H1 (cell line): Measurements from ENCODE around the gene GIMAP5. TPM values are rescaled to one million over a fixed set of nuclear protein-coding genes. Genes with fewer than 3 reads are reported as not detected.

Experiments
- BCL11A ChIP-seq, 2 experiments: IDR thresholded peaks; one replicate each; pipeline ENCODE4 v1.6.1; 2011; ENCODE audit warnings: low read depth in 2 of 2, low read length in 2 of 2, mild to moderate bottlenecking in 2 of 2
- CBX8 ChIP-seq: fragments of 300-800, 300-1000 bp; sonication (generic); IDR thresholded peaks from 2 replicates; pipeline ENCODE4 v1.7.1; 2016; ENCODE audit warnings: low read depth, low read length, borderline replicate concordance
- CREB1 ChIP-seq: IDR thresholded peaks from 2 replicates; pipeline ENCODE4 v1.6.1; 2012; ENCODE audit warnings: inconsistent platforms
- GTF2F1 ChIP-seq: IDR thresholded peaks from 2 replicates; pipeline ENCODE4 v1.6.1; 2012; ENCODE audit warnings: low read depth, low read length, improper control_type of control experiment, borderline replicate concordance
- KDM5A ChIP-seq: fragments of 200-600 bp; IDR thresholded peaks from 2 replicates; pipeline ENCODE4 v1.7.1; 2012; ENCODE audit warnings: mild to moderate bottlenecking, low read length, inconsistent platforms, mixed read lengths
- RNF2 ChIP-seq: fragments of 200-900, 300-1000 bp; sonication (generic); IDR thresholded peaks from 2 replicates; pipeline ENCODE4 v1.7.1; 2016; ENCODE audit warnings: borderline replicate concordance, low read depth, mild to moderate bottlenecking, antibody characterized with exemption, low read length; ENCODE audit not compliant: poor library complexity, severe bottlenecking; ENCODE audit errors: missing control alignments
- SP4 ChIP-seq: IDR thresholded peaks from 2 replicates; pipeline ENCODE4 v1.6.1; 2012; ENCODE audit warnings: low read length, inconsistent platforms
- polyA plus RNA-seq, 7 experiments: library from polyadenylated mRNA; depleted of rRNA in 3 of 7; stranded (reverse) in 5 of 7; unstranded in 2 of 7; fragments of >200 nt in 5 of 7; fragments of 200-250 nt in 2 of 7; gene quantifications; 1 replicate in 5 of 7; 2 replicates in 1 of 7; 4 replicates in 1 of 7; pipeline versions ENCODE4 v1.2.1 to v1.2.3, GENCODE V29; 2011 to 2013; ENCODE audit warnings: missing spikeins in 2 of 7, mixed read lengths in 2 of 7
- total RNA-seq: library from RNA; stranded (reverse); fragmentation: NEBNext Ultra II Directional; extraction: Animal tissue kit (Norgen Biotek cat#: 25700); gene quantifications from 2 replicates; pipeline ENCODE4 v1.2.1, GENCODE V29; 2021
- TF ChIP-seq, protein P1 (sequence below): fragments of 300-600 bp; sonication (generic); IDR thresholded peaks from 2 replicates; pipeline ENCODE4 v1.7.1; 2012; ENCODE audit warnings: low read length, moderate library complexity, mild to moderate bottlenecking, inconsistent platforms; ENCODE audit not compliant: insufficient replicate concordance

Gene GIMAP5
- total and polyA plus RNA-seq, 2 of the 8 experiments (the other 6 are each of a cell fraction or from before 2014, with no cell fraction given), result not detected

DNA sequence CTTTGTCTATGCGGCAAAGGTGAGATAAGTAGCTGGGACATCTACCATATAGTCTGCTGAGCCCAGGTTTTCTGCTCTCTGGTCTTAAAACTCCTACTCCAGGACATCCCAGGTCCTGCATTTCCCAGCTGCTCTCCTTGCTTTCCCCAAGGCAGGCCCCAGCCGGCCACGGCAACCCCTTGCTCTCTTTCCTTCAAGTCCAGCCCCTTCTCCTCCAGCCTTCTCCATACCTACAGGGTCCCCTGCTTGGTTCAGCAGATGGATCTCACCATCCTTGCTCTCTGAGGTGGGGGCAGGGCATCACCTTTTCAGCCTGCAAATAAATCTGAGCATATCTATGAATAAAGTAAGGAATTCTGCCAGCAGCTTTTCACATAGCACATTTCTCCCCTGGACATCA is 8.7 kb downstream of the GIMAP5 start (continued):
- TF ChIP-seq, protein P1, sequence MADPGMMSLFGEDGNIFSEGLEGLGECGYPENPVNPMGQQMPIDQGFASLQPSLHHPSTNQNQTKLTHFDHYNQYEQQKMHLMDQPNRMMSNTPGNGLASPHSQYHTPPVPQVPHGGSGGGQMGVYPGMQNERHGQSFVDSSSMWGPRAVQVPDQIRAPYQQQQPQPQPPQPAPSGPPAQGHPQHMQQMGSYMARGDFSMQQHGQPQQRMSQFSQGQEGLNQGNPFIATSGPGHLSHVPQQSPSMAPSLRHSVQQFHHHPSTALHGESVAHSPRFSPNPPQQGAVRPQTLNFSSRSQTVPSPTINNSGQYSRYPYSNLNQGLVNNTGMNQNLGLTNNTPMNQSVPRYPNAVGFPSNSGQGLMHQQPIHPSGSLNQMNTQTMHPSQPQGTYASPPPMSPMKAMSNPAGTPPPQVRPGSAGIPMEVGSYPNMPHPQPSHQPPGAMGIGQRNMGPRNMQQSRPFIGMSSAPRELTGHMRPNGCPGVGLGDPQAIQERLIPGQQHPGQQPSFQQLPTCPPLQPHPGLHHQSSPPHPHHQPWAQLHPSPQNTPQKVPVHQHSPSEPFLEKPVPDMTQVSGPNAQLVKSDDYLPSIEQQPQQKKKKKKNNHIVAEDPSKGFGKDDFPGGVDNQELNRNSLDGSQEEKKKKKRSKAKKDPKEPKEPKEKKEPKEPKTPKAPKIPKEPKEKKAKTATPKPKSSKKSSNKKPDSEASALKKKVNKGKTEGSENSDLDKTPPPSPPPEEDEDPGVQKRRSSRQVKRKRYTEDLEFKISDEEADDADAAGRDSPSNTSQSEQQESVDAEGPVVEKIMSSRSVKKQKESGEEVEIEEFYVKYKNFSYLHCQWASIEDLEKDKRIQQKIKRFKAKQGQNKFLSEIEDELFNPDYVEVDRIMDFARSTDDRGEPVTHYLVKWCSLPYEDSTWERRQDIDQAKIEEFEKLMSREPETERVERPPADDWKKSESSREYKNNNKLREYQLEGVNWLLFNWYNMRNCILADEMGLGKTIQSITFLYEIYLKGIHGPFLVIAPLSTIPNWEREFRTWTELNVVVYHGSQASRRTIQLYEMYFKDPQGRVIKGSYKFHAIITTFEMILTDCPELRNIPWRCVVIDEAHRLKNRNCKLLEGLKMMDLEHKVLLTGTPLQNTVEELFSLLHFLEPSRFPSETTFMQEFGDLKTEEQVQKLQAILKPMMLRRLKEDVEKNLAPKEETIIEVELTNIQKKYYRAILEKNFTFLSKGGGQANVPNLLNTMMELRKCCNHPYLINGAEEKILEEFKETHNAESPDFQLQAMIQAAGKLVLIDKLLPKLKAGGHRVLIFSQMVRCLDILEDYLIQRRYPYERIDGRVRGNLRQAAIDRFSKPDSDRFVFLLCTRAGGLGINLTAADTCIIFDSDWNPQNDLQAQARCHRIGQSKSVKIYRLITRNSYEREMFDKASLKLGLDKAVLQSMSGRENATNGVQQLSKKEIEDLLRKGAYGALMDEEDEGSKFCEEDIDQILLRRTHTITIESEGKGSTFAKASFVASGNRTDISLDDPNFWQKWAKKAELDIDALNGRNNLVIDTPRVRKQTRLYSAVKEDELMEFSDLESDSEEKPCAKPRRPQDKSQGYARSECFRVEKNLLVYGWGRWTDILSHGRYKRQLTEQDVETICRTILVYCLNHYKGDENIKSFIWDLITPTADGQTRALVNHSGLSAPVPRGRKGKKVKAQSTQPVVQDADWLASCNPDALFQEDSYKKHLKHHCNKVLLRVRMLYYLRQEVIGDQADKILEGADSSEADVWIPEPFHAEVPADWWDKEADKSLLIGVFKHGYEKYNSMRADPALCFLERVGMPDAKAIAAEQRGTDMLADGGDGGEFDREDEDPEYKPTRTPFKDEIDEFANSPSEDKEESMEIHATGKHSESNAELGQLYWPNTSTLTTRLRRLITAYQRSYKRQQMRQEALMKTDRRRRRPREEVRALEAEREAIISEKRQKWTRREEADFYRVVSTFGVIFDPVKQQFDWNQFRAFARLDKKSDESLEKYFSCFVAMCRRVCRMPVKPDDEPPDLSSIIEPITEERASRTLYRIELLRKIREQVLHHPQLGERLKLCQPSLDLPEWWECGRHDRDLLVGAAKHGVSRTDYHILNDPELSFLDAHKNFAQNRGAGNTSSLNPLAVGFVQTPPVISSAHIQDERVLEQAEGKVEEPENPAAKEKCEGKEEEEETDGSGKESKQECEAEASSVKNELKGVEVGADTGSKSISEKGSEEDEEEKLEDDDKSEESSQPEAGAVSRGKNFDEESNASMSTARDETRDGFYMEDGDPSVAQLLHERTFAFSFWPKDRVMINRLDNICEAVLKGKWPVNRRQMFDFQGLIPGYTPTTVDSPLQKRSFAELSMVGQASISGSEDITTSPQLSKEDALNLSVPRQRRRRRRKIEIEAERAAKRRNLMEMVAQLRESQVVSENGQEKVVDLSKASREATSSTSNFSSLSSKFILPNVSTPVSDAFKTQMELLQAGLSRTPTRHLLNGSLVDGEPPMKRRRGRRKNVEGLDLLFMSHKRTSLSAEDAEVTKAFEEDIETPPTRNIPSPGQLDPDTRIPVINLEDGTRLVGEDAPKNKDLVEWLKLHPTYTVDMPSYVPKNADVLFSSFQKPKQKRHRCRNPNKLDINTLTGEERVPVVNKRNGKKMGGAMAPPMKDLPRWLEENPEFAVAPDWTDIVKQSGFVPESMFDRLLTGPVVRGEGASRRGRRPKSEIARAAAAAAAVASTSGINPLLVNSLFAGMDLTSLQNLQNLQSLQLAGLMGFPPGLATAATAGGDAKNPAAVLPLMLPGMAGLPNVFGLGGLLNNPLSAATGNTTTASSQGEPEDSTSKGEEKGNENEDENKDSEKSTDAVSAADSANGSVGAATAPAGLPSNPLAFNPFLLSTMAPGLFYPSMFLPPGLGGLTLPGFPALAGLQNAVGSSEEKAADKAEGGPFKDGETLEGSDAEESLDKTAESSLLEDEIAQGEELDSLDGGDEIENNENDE, result no peak
- TF ChIP-seq KDM5A, result no peak
- TF ChIP-seq CBX8, result no peak
- no peak for TF ChIP-seq GTF2F1
- no peak for TF ChIP-seq CREB1
- no peak for TF ChIP-seq RNF2
- no peak for TF ChIP-seq SP4
- TF ChIP-seq BCL11A (IDR thresholded peaks at IDR 0.05; ENCODE audit: low read depth in 2 of 2, low read length in 2 of 2), result no peak
